Mesendoderm (in vitro differentiated cells): Measurements from ENCODE around the gene NLRP9.

Experiments
- DNase-seq: peaks from one replicate; pipeline ENCODE4 v3.0.0; 2013
- H2AK5ac ChIP-seq: 2 replicates; pipeline ENCODE4 v1.6.1; 2013; ENCODE audit warnings: low read length, inconsistent platforms
- H2BK120ac ChIP-seq: 2 replicates; pipeline ENCODE4 v1.6.1; 2013; ENCODE audit warnings: low read depth, mild to moderate bottlenecking, low read length, moderate library complexity, mixed read lengths
- H2BK15ac ChIP-seq: replicated peaks from 2 replicates; pipeline ENCODE4 v1.6.1; 2013; ENCODE audit warnings: low read depth, mild to moderate bottlenecking, moderate library complexity
- H2BK5ac ChIP-seq: 2 replicates; pipeline ENCODE4 v1.6.1; 2013; ENCODE audit warnings: low read length, inconsistent platforms
- H3K18ac ChIP-seq: 2 replicates; pipeline ENCODE4 v1.6.1; 2013; ENCODE audit warnings: mild to moderate bottlenecking, low read length, mixed read lengths
- H3K23ac ChIP-seq: one replicate; pipeline ENCODE4 v1.6.1; 2013; ENCODE audit warnings: low read length
- H3K27ac ChIP-seq: 2 replicates; pipeline ENCODE4 v1.5.1; 2013; ENCODE audit warnings: low read depth, mild to moderate bottlenecking, inconsistent platforms, low read length, moderate library complexity
- H3K27me3 ChIP-seq: 2 replicates; pipeline ENCODE4 v1.6.1; 2013; ENCODE audit warnings: low read length, control low read depth, mild to moderate bottlenecking, inconsistent platforms; ENCODE audit not compliant: insufficient read depth, poor library complexity
- H3K36me3 ChIP-seq: 2 replicates; pipeline ENCODE4 v1.6.1; 2013; ENCODE audit warnings: low read length, inconsistent platforms; ENCODE audit not compliant: control insufficient read depth, insufficient read depth
- H3K4ac ChIP-seq: one replicate; pipeline ENCODE4 v1.6.1; 2013; ENCODE audit warnings: low read depth, mild to moderate bottlenecking, low read length, moderate library complexity
- H3K4me1 ChIP-seq: 2 replicates; pipeline ENCODE4 v1.6.1; 2013; ENCODE audit warnings: low read depth, low read length, inconsistent platforms; ENCODE audit not compliant: control insufficient read depth
- H3K4me2 ChIP-seq: 2 replicates; pipeline ENCODE4 v1.6.1; 2013; ENCODE audit warnings: low read length
- H3K4me3 ChIP-seq: 2 replicates; pipeline ENCODE4 v1.5.1; 2013; ENCODE audit warnings: mild to moderate bottlenecking, low read length
- H3K56ac ChIP-seq: one replicate; pipeline ENCODE4 v1.6.1; 2013; ENCODE audit warnings: low read length
- H3K79me1 ChIP-seq: 2 replicates; pipeline ENCODE4 v1.6.1; 2013; ENCODE audit warnings: low read length, inconsistent platforms
- H3K79me2 ChIP-seq: 2 replicates; pipeline ENCODE4 v1.6.1; 2013; ENCODE audit warnings: mild to moderate bottlenecking, low read length; ENCODE audit not compliant: control insufficient read depth, insufficient read depth
- H3K9ac ChIP-seq: 2 replicates; pipeline ENCODE4 v1.6.1; 2013; ENCODE audit warnings: low read length, inconsistent platforms
- H4K5ac ChIP-seq: one replicate; pipeline ENCODE4 v1.6.1; 2013; ENCODE audit warnings: low read length
- H4K8ac ChIP-seq: one replicate; pipeline ENCODE4 v1.6.1; 2013; ENCODE audit warnings: low read depth, mild to moderate bottlenecking, control low read depth, low read length, moderate library complexity
- WGBS: extraction: QIAGEN DNeasy Blood & Tissue Kit; methylation state at CpG from one replicate; pipeline ENCODE4 v1.1.7; 2013; ENCODE audit warnings: low lambda C conversion rate, missing lambda C conversion rate; ENCODE audit not compliant: insufficient coverage; ENCODE audit errors: extremely low coverage; 5-methylcytosine and 5-hydroxymethylcytosine counted together

NLRP9 gene

GRCh38 chr19:55703790-55704215 is 34.4 kb downstream of the NLRP9 start:
- H4K8ac ChIP-seq: no peak overlapping the region
- peak; percentile 51 for DNase-seq
- H3K4me3 ChIP-seq: no peak overlapping the region
- H3K27me3 ChIP-seq: no peaks in the 10 kb centered on the region
- no CpG with 5 or more reads among the region's 38 CpGs for WGBS
- H3K9ac ChIP-seq: no peak overlapping the region
- H2AK5ac ChIP-seq: no peak overlapping the region
- no peaks in the 10 kb centered on the region for H3K79me2 ChIP-seq
- H3K18ac ChIP-seq: no peak overlapping the region
- H3K4me2 ChIP-seq: no peak overlapping the region
- no peak overlapping the region for H2BK120ac ChIP-seq
- no peak overlapping the region for H3K23ac ChIP-seq
- H2BK15ac ChIP-seq: no peak overlapping the region
- no peak overlapping the region for H2BK5ac ChIP-seq
- no peak overlapping the region for H3K56ac ChIP-seq
- no peak overlapping the region for H3K27ac ChIP-seq
- H3K4me1 ChIP-seq: no peaks in the 10 kb centered on the region
- H3K36me3 ChIP-seq: peaks cover 3% of the 10 kb centered on the region
- no peak overlapping the region for H3K4ac ChIP-seq
- H3K79me1 ChIP-seq: no peaks in the 10 kb centered on the region
- no peak overlapping the region for H4K5ac ChIP-seq

DNA sequence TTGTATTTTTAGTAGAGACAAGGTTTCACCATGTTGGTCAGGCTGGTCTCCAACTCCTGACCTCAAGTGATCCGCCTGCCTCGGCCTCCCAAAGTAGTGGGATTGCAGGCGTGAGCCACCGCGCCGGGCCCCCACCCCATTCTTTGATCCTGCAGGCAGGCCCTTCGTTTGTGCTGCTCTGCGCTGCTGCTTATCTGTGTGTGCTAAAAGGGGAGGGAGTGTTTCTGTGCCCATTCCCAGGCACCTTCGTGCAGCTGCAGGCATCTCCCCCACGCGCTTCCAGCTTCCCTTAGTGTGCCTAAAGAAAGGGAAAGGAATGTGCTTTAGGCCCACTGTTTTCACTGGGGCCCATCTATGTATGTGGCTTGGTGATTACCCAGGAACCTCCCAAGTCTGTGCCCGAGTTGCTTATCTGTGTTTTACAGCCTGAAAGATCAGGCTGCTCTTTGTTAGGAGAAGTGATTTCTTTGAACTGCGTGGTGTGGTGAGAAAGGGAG is 36.0 kb downstream of the NLRP9 start:
- Histone ChIP-seq H3K79me1 (no peaks in the 10 kb centered on the region), H4K5ac (no peak overlapping the region), H2BK15ac (no peak overlapping the region), H2BK120ac (no peak overlapping the region), H2AK5ac (no peak overlapping the region), H3K4ac (no peak overlapping the region), H3K27me3 (no peaks in the 10 kb centered on the region), H3K27ac (no peak overlapping the region), H2BK5ac (no peak overlapping the region), H3K9ac (no peak overlapping the region), H3K56ac (no peak overlapping the region), H3K18ac (no peak overlapping the region), H4K8ac (no peak overlapping the region), H3K4me3 (no peak overlapping the region), H3K36me3 (peaks cover 3% of the 10 kb centered on the region), H3K4me2 (no peak overlapping the region), H3K23ac (no peak overlapping the region), H3K4me1 (no peaks in the 10 kb centered on the region), H3K79me2 (no peaks in the 10 kb centered on the region)
- no CpG with 5 or more reads among the region's 13 CpGs for WGBS
- no peak for DNase-seq

- Histone ChIP-seq H3K9ac (no peak overlapping the region), H3K36me3 (peaks cover 4% of the 10 kb centered on the region), H3K79me1 (no peaks in the 10 kb centered on the region), H3K27me3 (no peaks in the 10 kb centered on the region), H2BK120ac (no peak overlapping the region), H4K5ac (no peak overlapping the region), H3K4me3 (no peak overlapping the region), H2BK15ac (no peak overlapping the region), H3K23ac (no peak overlapping the region), H3K27ac (no peak overlapping the region), H2AK5ac (no peak overlapping the region), H3K4me2 (no peak overlapping the region), H3K4ac (no peak overlapping the region), H3K18ac (no peak overlapping the region), H4K8ac (no peak overlapping the region), H3K56ac (no peak overlapping the region), H2BK5ac (no peak overlapping the region), H3K4me1 (no peaks in the 10 kb centered on the region), H3K79me2 (no peaks in the 10 kb centered on the region)
- WGBS: no CpG with 5 or more reads among the region's 12 CpGs
- DNase-seq: no peak
These were observed 37.4 kb downstream of the NLRP9 start for GRCh38 chr19:55700813-55701212.

DNA sequence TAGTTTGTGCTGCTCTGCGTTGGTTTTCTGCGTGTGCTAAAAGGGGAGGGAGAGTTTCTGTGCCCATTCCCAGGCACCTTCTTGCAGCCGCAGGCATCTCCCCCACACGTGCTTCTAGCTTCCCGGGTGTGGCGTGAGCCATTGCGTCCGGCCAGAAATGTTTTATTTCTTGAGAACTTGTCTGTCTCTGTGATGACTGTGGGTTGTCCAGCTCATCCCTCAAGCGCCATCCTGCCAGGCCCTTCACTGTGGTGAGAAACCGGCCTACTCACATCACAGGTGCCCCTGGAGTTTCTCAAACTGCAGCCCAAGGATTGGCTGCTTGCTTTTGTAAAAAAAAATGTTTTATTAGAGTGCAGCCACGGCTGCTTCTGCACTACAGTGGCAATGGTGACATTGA is 39.0 kb downstream of the NLRP9 start:
- no peak overlapping the region for H3K56ac ChIP-seq
- no peaks in the 10 kb centered on the region for H3K27me3 ChIP-seq
- H3K4me3 ChIP-seq: no peak overlapping the region
- H3K36me3 ChIP-seq: peaks cover 6% of the 10 kb centered on the region
- no peak overlapping the region for H3K27ac ChIP-seq
- no peak overlapping the region for H2BK120ac ChIP-seq
- no peak overlapping the region for H3K18ac ChIP-seq
- no peak overlapping the region for H2AK5ac ChIP-seq
- no peaks in the 10 kb centered on the region for H3K79me2 ChIP-seq
- no peak overlapping the region for H4K5ac ChIP-seq
- no peak overlapping the region for H2BK15ac ChIP-seq
- DNase-seq: no peak
- no peak overlapping the region for H3K4me2 ChIP-seq
- no peaks in the 10 kb centered on the region for H3K79me1 ChIP-seq
- WGBS: no CpG with 5 or more reads among the region's 11 CpGs
- no peak overlapping the region for H4K8ac ChIP-seq
- H3K4ac ChIP-seq: no peak overlapping the region
- no peak overlapping the region for H3K9ac ChIP-seq
- no peaks in the 10 kb centered on the region for H3K4me1 ChIP-seq
- H3K23ac ChIP-seq: no peak overlapping the region
- no peak overlapping the region for H2BK5ac ChIP-seq

- H2BK15ac ChIP-seq: no peak overlapping the region
- H2BK5ac ChIP-seq: no peak overlapping the region
- no peak overlapping the region for H3K56ac ChIP-seq
- H4K5ac ChIP-seq: no peak overlapping the region
- H3K9ac ChIP-seq: no peak overlapping the region
- no peak overlapping the region for H2AK5ac ChIP-seq
- H3K79me2 ChIP-seq: no peaks in the 10 kb centered on the region
- H3K36me3 ChIP-seq: peaks cover 7% of the 10 kb centered on the region
- no CpG with 5 or more reads among the region's 17 CpGs for WGBS
- H3K4me2 ChIP-seq: no peak overlapping the region
- H3K23ac ChIP-seq: no peak overlapping the region
- H3K4me3 ChIP-seq: no peak overlapping the region
- H3K18ac ChIP-seq: no peak overlapping the region
- H2BK120ac ChIP-seq: no peak overlapping the region
- H3K79me1 ChIP-seq: no peaks in the 10 kb centered on the region
- H3K4me1 ChIP-seq: no peaks in the 10 kb centered on the region
- no peak overlapping the region for H3K27ac ChIP-seq
- no peaks in the 10 kb centered on the region for H3K27me3 ChIP-seq
- no peak overlapping the region for H4K8ac ChIP-seq
- DNase-seq: no peak
- no peak overlapping the region for H3K4ac ChIP-seq
These were observed 39.9 kb downstream of the NLRP9 start for GRCh38 chr19:55698256-55698655.

GRCh38 chr19:55697698-55698097 is 40.5 kb downstream of the NLRP9 start:
- no CpG with 5 or more reads among the region's 8 CpGs for WGBS
- H2BK120ac ChIP-seq: no peak overlapping the region
- no peak overlapping the region for H3K23ac ChIP-seq
- H3K56ac ChIP-seq: no peak overlapping the region
- no peak overlapping the region for H4K8ac ChIP-seq
- no peak overlapping the region for H2BK5ac ChIP-seq
- no peak overlapping the region for H3K9ac ChIP-seq
- no peak overlapping the region for H3K4me2 ChIP-seq
- H2BK15ac ChIP-seq: no peak overlapping the region
- H3K27me3 ChIP-seq: no peaks in the 10 kb centered on the region
- H3K4me1 ChIP-seq: no peaks in the 10 kb centered on the region
- H3K36me3 ChIP-seq: peaks cover 7% of the 10 kb centered on the region
- DNase-seq: no peak
- H3K27ac ChIP-seq: no peak overlapping the region
- no peak overlapping the region for H3K4me3 ChIP-seq
- H3K79me1 ChIP-seq: no peaks in the 10 kb centered on the region
- H3K18ac ChIP-seq: no peak overlapping the region
- H3K4ac ChIP-seq: no peak overlapping the region
- H2AK5ac ChIP-seq: no peak overlapping the region
- H3K79me2 ChIP-seq: no peaks in the 10 kb centered on the region
- no peak overlapping the region for H4K5ac ChIP-seq
